ENCODE data around the gene CELSR1. TPM values are rescaled to one million over a fixed set of nuclear protein-coding genes. Genes with fewer than 3 reads are reported as not detected.

The CELSR1 gene
- total RNA-seq, 1 experiment from 2014 or later = 19.6 TPM

DNA sequence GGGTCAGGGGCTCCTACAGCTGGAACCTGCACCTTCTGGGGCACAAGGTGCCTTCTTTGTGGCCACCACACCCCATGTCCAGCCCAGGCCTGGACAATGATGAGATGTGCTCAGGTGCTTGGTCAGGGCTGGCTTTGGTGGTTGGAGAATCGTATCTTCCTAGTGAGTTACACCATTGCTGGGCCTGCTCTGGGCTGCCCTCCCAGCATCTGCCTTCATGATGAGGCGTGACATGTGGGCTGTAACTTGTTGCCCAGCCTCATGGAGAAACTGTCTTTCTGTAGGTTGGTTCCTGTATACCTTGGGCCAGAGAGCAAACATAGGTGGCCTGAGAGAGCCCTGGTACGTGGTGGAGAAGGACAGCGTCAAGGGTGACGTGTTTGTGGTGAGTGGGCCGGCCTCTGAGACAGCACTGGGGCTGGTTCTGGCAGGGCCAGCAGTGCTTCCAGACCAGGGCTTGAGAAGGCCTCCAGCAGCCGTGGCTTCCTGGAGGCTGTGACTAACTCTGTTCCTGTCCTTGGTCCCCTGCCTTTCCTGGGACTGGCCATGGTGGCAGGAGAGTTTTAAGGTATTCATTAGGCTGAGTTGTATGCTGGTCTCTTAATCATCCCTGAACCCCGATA, 183.8 kb downstream of the CELSR1 start:
- H3K27ac ChIP-seq (ENCODE audit: low read depth, low read length) = peak overlapping the region; percentile 53; the same call in 1 of the 2 replicates
- H3K9me3 ChIP-seq (ENCODE audit: control insufficient read depth in 1 of 2, insufficient read depth in 1 of 2, low read depth in 1 of 2, low read length in 2 of 2) = no peaks in the 10 kb centered on the region
- peaks cover 13 to 14% of the 10 kb centered on the region in 2 experiments for H3K4me1 ChIP-seq (ENCODE audit: control insufficient read depth in 1 of 2, insufficient read depth in 2 of 2, low read length in 2 of 2)
- TF ChIP-seq, protein P1, sequence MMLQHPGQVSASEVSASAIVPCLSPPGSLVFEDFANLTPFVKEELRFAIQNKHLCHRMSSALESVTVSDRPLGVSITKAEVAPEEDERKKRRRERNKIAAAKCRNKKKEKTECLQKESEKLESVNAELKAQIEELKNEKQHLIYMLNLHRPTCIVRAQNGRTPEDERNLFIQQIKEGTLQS (IDR thresholded peaks at IDR 0.05) = no peak
- TF ChIP-seq EZH2phosphoT487 (IDR thresholded peaks at IDR 0.05; ENCODE audit: borderline replicate concordance) = no peak
- no peak for TF ChIP-seq EGR1 (IDR thresholded peaks at IDR 0.05; ENCODE audit: low read depth)
- peaks cover 21 to 37% of the 10 kb centered on the region in 2 experiments; a peak in 3 of 4 replicates for H3K36me3 ChIP-seq (ENCODE audit: control insufficient read depth in 1 of 2, insufficient read depth in 2 of 2, low read length in 2 of 2)
- peak overlapping the region; percentile 21 for H3K9ac ChIP-seq (ENCODE audit: low read length)
- BruUV-seq (replicated peaks) = no TSS peak
- H3K9me2 ChIP-seq (ENCODE audit: insufficient read depth) = no peaks in the 10 kb centered on the region
- H3K27me3 ChIP-seq (ENCODE audit: insufficient read depth, low read length) = no peaks in the 10 kb centered on the region
- RAD21 ChIA-PET (ENCODE audit: low non-redundant PET in 1 of 2, low total read pairs in 2 of 2, uncharacterized antibody in 2 of 2, unreplicated experiment in 2 of 2) = no interaction called here
- H2AFZ ChIP-seq (ENCODE audit: low read depth, low read length, poor library complexity, severe bottlenecking) = no peak overlapping the region
- H4K20me1 ChIP-seq (ENCODE audit: insufficient read depth) = peaks cover 6% of the 10 kb centered on the region; the same call in 1 of the 2 replicates
- no peak overlapping the region for H3K4me3 ChIP-seq (replicated peaks in 1 of 2; ENCODE audit: low read depth in 1 of 2, low read length in 2 of 2)
- intact Hi-C loops (cut with micrococcal nuclease) = no loop called here
- ATAC-seq = no peak
- peaks cover 14% of the 10 kb centered on the region; the same call in 1 of the 2 replicates for H3K79me2 ChIP-seq (ENCODE audit: insufficient read depth, low read length)
- H3K4me2 ChIP-seq (ENCODE audit: low read length) = no peak overlapping the region
- POLR2A ChIA-PET = no interaction called here
- no peak for DNase-seq (ENCODE audit: low read depth, low spot score)
- CTCF ChIA-PET = interaction anchor here (1.0 kb wide), 1 partner anchor 14 kb away, joined by 6 read pairs; no protein-coding TSS in a partner anchor

DNA sequence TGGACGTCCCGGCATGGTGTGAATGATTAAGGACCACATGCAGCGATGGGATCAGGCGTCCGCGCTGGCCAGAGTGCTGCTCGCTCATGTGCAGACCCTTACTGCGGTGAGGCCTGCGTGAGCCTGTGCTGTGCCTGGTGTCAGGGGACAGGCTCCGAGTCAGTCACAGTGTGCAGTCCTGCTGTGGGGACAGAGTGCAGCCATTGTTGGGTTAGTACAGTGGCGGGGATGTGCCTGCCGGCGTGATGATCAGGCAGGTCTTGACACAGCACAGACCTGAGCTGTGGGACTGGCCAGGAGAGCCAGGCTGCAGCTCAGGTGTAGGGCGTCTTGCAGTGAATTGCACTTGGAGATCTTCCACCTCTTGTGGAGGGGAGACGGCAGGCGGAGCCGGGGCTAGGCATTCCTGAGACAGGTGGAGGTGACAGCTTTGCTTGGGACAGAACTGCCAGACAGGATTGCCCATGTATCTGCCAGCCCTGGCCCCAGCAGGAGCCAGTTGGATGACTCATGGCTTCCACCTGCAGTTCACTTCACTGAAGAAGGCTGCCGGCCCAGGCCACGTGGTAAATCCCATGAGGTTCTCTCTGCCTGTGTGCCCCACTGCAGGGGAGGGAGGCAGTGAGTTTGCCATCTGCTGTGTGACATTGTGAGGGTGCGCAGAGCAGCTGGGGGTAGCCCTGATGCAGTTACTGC, 184.6 kb downstream of the CELSR1 start:
- no peaks in the 10 kb centered on the region for H3K9me3 ChIP-seq (ENCODE audit: control insufficient read depth in 1 of 2, insufficient read depth in 1 of 2, low read depth in 1 of 2, low read length in 2 of 2)
- TF ChIP-seq POLR2AphosphoS5 (IDR thresholded peaks at IDR 0.05; ENCODE audit: low read depth, low read length) (no peak), TCF7L2 (IDR thresholded peaks at IDR 0.05; ENCODE audit: borderline replicate concordance, extremely low read depth, insufficient read depth, insufficient read length) (peak; percentile 12), SIN3A (IDR thresholded peaks at IDR 0.05; ENCODE audit: low read depth) (peak; percentile 61; the same call in 1 of the 2 replicates), FOSL1 (IDR thresholded peaks at IDR 0.05; ENCODE audit: low read depth) (peak; percentile 57), JUND (IDR thresholded peaks at IDR 0.05) (peak; percentile 54), YY1 (IDR thresholded peaks at IDR 0.05; ENCODE audit: extremely low read depth, insufficient replicate concordance, low read depth, low read length) (no peak)
- TF ChIP-seq, protein P2, sequence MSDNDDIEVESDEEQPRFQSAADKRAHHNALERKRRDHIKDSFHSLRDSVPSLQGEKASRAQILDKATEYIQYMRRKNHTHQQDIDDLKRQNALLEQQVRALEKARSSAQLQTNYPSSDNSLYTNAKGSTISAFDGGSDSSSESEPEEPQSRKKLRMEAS (IDR thresholded peaks at IDR 0.05) = peak; percentile 89
- ATAC-seq (peak; percentile 67), DNase-seq (ENCODE audit: low read depth, low spot score) (no peak)
- 0 out of 2 replicates have a peak overlapping the region, but pooled peaks have one; percentile 2 for H3K4me2 ChIP-seq (ENCODE audit: low read length)
- CTCF ChIA-PET = interaction anchor here (1.0 kb wide), 1 partner anchor 15 kb away, joined by 6 read pairs; no protein-coding TSS in a partner anchor
- H2AFZ ChIP-seq (ENCODE audit: low read depth, low read length, poor library complexity, severe bottlenecking) = no peak overlapping the region
- no peaks in the 10 kb centered on the region for H3K27me3 ChIP-seq (ENCODE audit: insufficient read depth, low read length)
- peaks cover 6% of the 10 kb centered on the region; the same call in 1 of the 2 replicates for H4K20me1 ChIP-seq (ENCODE audit: insufficient read depth)
- peaks cover 29 to 43% of the 10 kb centered on the region in 2 experiments; a peak in 3 of 4 replicates for H3K36me3 ChIP-seq (ENCODE audit: control insufficient read depth in 1 of 2, insufficient read depth in 2 of 2, low read length in 2 of 2)
- peak overlapping the region; percentile 21 for H3K9ac ChIP-seq (ENCODE audit: low read length)
- peaks cover 18% of the 10 kb centered on the region; the same call in 1 of the 2 replicates for H3K79me2 ChIP-seq (ENCODE audit: insufficient read depth, low read length)
- RAD21 ChIA-PET (ENCODE audit: low non-redundant PET in 1 of 2, low total read pairs in 2 of 2, uncharacterized antibody in 2 of 2, unreplicated experiment in 2 of 2) = no interaction called here
- peaks cover 13 to 14% of the 10 kb centered on the region in 2 experiments for H3K4me1 ChIP-seq (ENCODE audit: control insufficient read depth in 1 of 2, insufficient read depth in 2 of 2, low read length in 2 of 2)
- no peak overlapping the region for H3K4me3 ChIP-seq (replicated peaks in 1 of 2; ENCODE audit: low read depth in 1 of 2, low read length in 2 of 2)
- no TSS peak for BruUV-seq (replicated peaks)
- POLR2A ChIA-PET = no interaction called here
- no peaks in the 10 kb centered on the region for H3K9me2 ChIP-seq (ENCODE audit: insufficient read depth)
- intact Hi-C loops (cut with micrococcal nuclease) = no loop called here
- peak overlapping the region; percentile 53 for H3K27ac ChIP-seq (ENCODE audit: low read depth, low read length)
